Measurements from ENCODE around the gene DLGAP1. TPM values are rescaled to one million over a fixed set of nuclear protein-coding genes. Genes with fewer than 3 reads are reported as not detected.
"Not testable (repeated sequence)": the region's sequence is repeated elsewhere in the genome, so short reads cannot be mapped to it uniquely, and the experiment has no call there.

Gene DLGAP1
- total and polyA plus RNA-seq, 4 donors = 16.5 to 30.7 (median 29.7) TPM

GRCh38 chr18:3584266-3584861 is 870.7 kb downstream of the DLGAP1 start:
- WGBS (ENCODE audit: insufficient coverage) = no CpG with 5 or more reads among the region's 2 CpGs
- Histone ChIP-seq H3K36me3 (ENCODE audit: control insufficient read depth, insufficient read depth, low read length) (peaks cover 8% of the 10 kb centered on the region), H3K9me3 (ENCODE audit: control insufficient read depth, insufficient read depth, low read length) (no peaks in the 10 kb centered on the region), H3K27me3 (ENCODE audit: control insufficient read depth, insufficient read depth, low read length) (no peaks in the 10 kb centered on the region), H3K4me3 (ENCODE audit: low read depth, low read length) (no peak overlapping the region), H3K4me1 (ENCODE audit: control insufficient read depth, insufficient read depth, low read length) (no peaks in the 10 kb centered on the region), H3K27ac (ENCODE audit: low read depth, low read length) (no peak overlapping the region)
- peak in 1 of 6 donors; percentile 15 for DNase-seq (ENCODE audit: low read depth in 4 of 6, low spot score in 6 of 6)

- H3K4me1 ChIP-seq (ENCODE audit: control insufficient read depth, insufficient read depth, low read length) = no peaks in the 10 kb centered on the region
- WGBS (ENCODE audit: insufficient coverage) = 90% methylated on average over 2 of the region's 7 CpGs
- no peak overlapping the region for H3K27ac ChIP-seq (ENCODE audit: low read depth, low read length)
- no peaks in the 10 kb centered on the region for H3K27me3 ChIP-seq (ENCODE audit: control insufficient read depth, insufficient read depth, low read length)
- peaks cover 8% of the 10 kb centered on the region for H3K36me3 ChIP-seq (ENCODE audit: control insufficient read depth, insufficient read depth, low read length)
- no peak for DNase-seq (ENCODE audit: low read depth in 4 of 6, low spot score in 6 of 6)
- H3K4me3 ChIP-seq (ENCODE audit: low read depth, low read length) = no peak overlapping the region
- no peaks in the 10 kb centered on the region for H3K9me3 ChIP-seq (ENCODE audit: control insufficient read depth, insufficient read depth, low read length)
These were observed 871.2 kb downstream of the DLGAP1 start for GRCh38 chr18:3583873-3584247.

- H3K36me3 ChIP-seq (ENCODE audit: control insufficient read depth, insufficient read depth, low read length); H3K4me1 ChIP-seq (ENCODE audit: control insufficient read depth, insufficient read depth, low read length); H3K27me3 ChIP-seq (ENCODE audit: control insufficient read depth, insufficient read depth, low read length); DNase-seq (ENCODE audit: low read depth in 4 of 6, low spot score in 6 of 6); H3K27ac ChIP-seq (ENCODE audit: low read depth, low read length); H3K9me3 ChIP-seq (ENCODE audit: control insufficient read depth, insufficient read depth, low read length); H3K4me3 ChIP-seq (ENCODE audit: low read depth, low read length): not testable (repeated sequence)
- WGBS (ENCODE audit: insufficient coverage) = 99% methylated on average over 5 of the region's 7 CpGs
These were observed 871.8 kb downstream of the DLGAP1 start for GRCh38 chr18:3583106-3583872.

GRCh38 chr18:3581890-3582289 is 873.2 kb downstream of the DLGAP1 start:
- Histone ChIP-seq H3K27me3 (ENCODE audit: control insufficient read depth, insufficient read depth, low read length) (no peaks in the 10 kb centered on the region), H3K27ac (ENCODE audit: low read depth, low read length) (no peak overlapping the region), H3K4me1 (ENCODE audit: control insufficient read depth, insufficient read depth, low read length) (no peaks in the 10 kb centered on the region), H3K9me3 (ENCODE audit: control insufficient read depth, insufficient read depth, low read length) (no peaks in the 10 kb centered on the region), H3K36me3 (ENCODE audit: control insufficient read depth, insufficient read depth, low read length) (peaks cover 8% of the 10 kb centered on the region), H3K4me3 (ENCODE audit: low read depth, low read length) (no peak overlapping the region)
- WGBS (ENCODE audit: insufficient coverage) = 97% methylated on average over 13 of the region's 13 CpGs
- DNase-seq (ENCODE audit: low read depth in 4 of 6, low spot score in 6 of 6) = no peak

GRCh38 chr18:3580523-3581025 is 874.5 kb downstream of the DLGAP1 start:
- H3K9me3 ChIP-seq (ENCODE audit: control insufficient read depth, insufficient read depth, low read length); H3K27ac ChIP-seq (ENCODE audit: low read depth, low read length); H3K4me1 ChIP-seq (ENCODE audit: control insufficient read depth, insufficient read depth, low read length); H3K27me3 ChIP-seq (ENCODE audit: control insufficient read depth, insufficient read depth, low read length); H3K36me3 ChIP-seq (ENCODE audit: control insufficient read depth, insufficient read depth, low read length); H3K4me3 ChIP-seq (ENCODE audit: low read depth, low read length); DNase-seq (ENCODE audit: low read depth in 4 of 6, low spot score in 6 of 6): not testable (repeated sequence)
- WGBS (ENCODE audit: insufficient coverage) = 83% methylated on average over 19 of the region's 22 CpGs

GRCh38 chr18:3579701-3580100 is 875.4 kb downstream of the DLGAP1 start:
- H3K27ac ChIP-seq (ENCODE audit: low read depth, low read length) = no peak overlapping the region
- H3K27me3 ChIP-seq (ENCODE audit: control insufficient read depth, insufficient read depth, low read length) = no peaks in the 10 kb centered on the region
- no peak overlapping the region for H3K4me3 ChIP-seq (ENCODE audit: low read depth, low read length)
- no peak for DNase-seq (ENCODE audit: low read depth in 4 of 6, low spot score in 6 of 6)
- no peaks in the 10 kb centered on the region for H3K9me3 ChIP-seq (ENCODE audit: control insufficient read depth, insufficient read depth, low read length)
- H3K4me1 ChIP-seq (ENCODE audit: control insufficient read depth, insufficient read depth, low read length) = no peaks in the 10 kb centered on the region
- peaks cover 8% of the 10 kb centered on the region for H3K36me3 ChIP-seq (ENCODE audit: control insufficient read depth, insufficient read depth, low read length)
- no CpG with 5 or more reads among the region's 4 CpGs for WGBS (ENCODE audit: insufficient coverage)

GRCh38 chr18:3578621-3579020 is 876.5 kb downstream of the DLGAP1 start:
- Histone ChIP-seq H3K4me3 (ENCODE audit: low read depth, low read length) (no peak overlapping the region), H3K27me3 (ENCODE audit: control insufficient read depth, insufficient read depth, low read length) (no peaks in the 10 kb centered on the region), H3K9me3 (ENCODE audit: control insufficient read depth, insufficient read depth, low read length) (no peaks in the 10 kb centered on the region), H3K36me3 (ENCODE audit: control insufficient read depth, insufficient read depth, low read length) (peaks cover 8% of the 10 kb centered on the region), H3K4me1 (ENCODE audit: control insufficient read depth, insufficient read depth, low read length) (no peaks in the 10 kb centered on the region), H3K27ac (ENCODE audit: low read depth, low read length) (no peak overlapping the region)
- no CpG with 5 or more reads among the region's 4 CpGs for WGBS (ENCODE audit: insufficient coverage)
- no peak for DNase-seq (ENCODE audit: low read depth in 4 of 6, low spot score in 6 of 6)

GRCh38 chr18:3577281-3577855 is 877.7 kb downstream of the DLGAP1 start:
- no peak overlapping the region for H3K4me3 ChIP-seq (ENCODE audit: low read depth, low read length)
- H3K4me1 ChIP-seq (ENCODE audit: control insufficient read depth, insufficient read depth, low read length) = no peaks in the 10 kb centered on the region
- no peak overlapping the region for H3K27ac ChIP-seq (ENCODE audit: low read depth, low read length)
- no peak for DNase-seq (ENCODE audit: low read depth in 4 of 6, low spot score in 6 of 6)
- H3K36me3 ChIP-seq (ENCODE audit: control insufficient read depth, insufficient read depth, low read length) = peaks cover 8% of the 10 kb centered on the region
- WGBS (ENCODE audit: insufficient coverage) = 78% methylated on average over 3 of the region's 4 CpGs
- H3K9me3 ChIP-seq (ENCODE audit: control insufficient read depth, insufficient read depth, low read length) = no peaks in the 10 kb centered on the region
- no peaks in the 10 kb centered on the region for H3K27me3 ChIP-seq (ENCODE audit: control insufficient read depth, insufficient read depth, low read length)

GRCh38 chr18:3572761-3573160 is 882.3 kb downstream of the DLGAP1 start:
- Histone ChIP-seq H3K27me3 (ENCODE audit: control insufficient read depth, insufficient read depth, low read length) (no peaks in the 10 kb centered on the region), H3K4me3 (ENCODE audit: low read depth, low read length) (no peak overlapping the region), H3K27ac (ENCODE audit: low read depth, low read length) (no peak overlapping the region), H3K4me1 (ENCODE audit: control insufficient read depth, insufficient read depth, low read length) (no peaks in the 10 kb centered on the region), H3K36me3 (ENCODE audit: control insufficient read depth, insufficient read depth, low read length) (no peaks in the 10 kb centered on the region), H3K9me3 (ENCODE audit: control insufficient read depth, insufficient read depth, low read length) (no peaks in the 10 kb centered on the region)
- WGBS (ENCODE audit: insufficient coverage) = no CpG with 5 or more reads among the region's 1 CpG
- no peak for DNase-seq (ENCODE audit: low read depth in 4 of 6, low spot score in 6 of 6)

- Histone ChIP-seq H3K4me1 (ENCODE audit: control insufficient read depth, insufficient read depth, low read length) (no peaks in the 10 kb centered on the region), H3K27me3 (ENCODE audit: control insufficient read depth, insufficient read depth, low read length) (no peaks in the 10 kb centered on the region), H3K27ac (ENCODE audit: low read depth, low read length) (no peak overlapping the region), H3K36me3 (ENCODE audit: control insufficient read depth, insufficient read depth, low read length) (peaks cover 3% of the 10 kb centered on the region), H3K9me3 (ENCODE audit: control insufficient read depth, insufficient read depth, low read length) (no peaks in the 10 kb centered on the region), H3K4me3 (ENCODE audit: low read depth, low read length) (no peak overlapping the region)
- DNase-seq (ENCODE audit: low read depth in 4 of 6, low spot score in 6 of 6) = no peak
These were observed 888.3 kb downstream of the DLGAP1 start for GRCh38 chr18:3566851-3567250.

All from spinal cord (tissue), 10 donors.